ENCODE data around the gene LRTM2.

- no peak for TF ChIP-seq FOXP2 (optimal IDR thresholded peaks at IDR 0.05; ENCODE audit: borderline replicate concordance, extremely low read depth, extremely low read length, insufficient read depth)
- TF ChIP-seq REST (IDR thresholded peaks at IDR 0.05; ENCODE audit: insufficient read depth in 1 of 2, low read depth in 2 of 2, low read length in 2 of 2), result no peak
- TF ChIP-seq POLR2AphosphoS5 (IDR thresholded peaks at IDR 0.05; ENCODE audit: low read depth, low read length), result no peak
- no peak for TF ChIP-seq TAF1 (IDR thresholded peaks at IDR 0.05; ENCODE audit: borderline replicate concordance, insufficient read depth, low read length)
Measured at GRCh38 chr12:1846421-1847405, 26.3 kb downstream of the LRTM2 start.

All from PFSK-1 (cell line).